Endothelial cell of umbilical vein (primary cell): ENCODE results near the gene CLSTN2. TPM values are rescaled to one million over a fixed set of nuclear protein-coding genes. Genes with fewer than 3 reads are reported as not detected.

Source experiments
- BruUV-seq: library from RNA; stranded (reverse); fragments of 400-500 nt; replicated peaks from 2 replicates; lab custom pipeline; 2021; lab: Mats Ljungman, UMichigan
- CTCF ChIA-PET: fragments of 300-600, 350-600 bp; sonication (Branson Sonifier 250); formaldehyde crosslinking; loops from one replicate; lab custom pipeline; 2021; ENCODE audit warnings: antibody characterized with exemption, inconsistent platforms; lab: Charles Lee
- POLR2A ChIA-PET: fragments of 300-600, 350-600 bp; sonication (Branson Sonifier 250); formaldehyde crosslinking; loops from one replicate; lab custom pipeline; 2021; ENCODE audit warnings: antibody characterized with exemption, inconsistent platforms; lab: Charles Lee
- DNase-seq: peaks from one replicate; pipeline ENCODE4 v3.0.0-alpha.2; 2011; ENCODE audit warnings: low read depth, low spot score
- FAIRE-seq: peaks from 2 replicates; lab custom pipeline; 2011; peaks lifted over from hg19 to GRCh38; lab: Jason Lieb, UNC
- H2AFZ ChIP-seq: 2 replicates; pipeline ENCODE4 v1.6.0; 2012; ENCODE audit warnings: low read depth, low read length, control low read depth, inconsistent platforms
- H3K27ac ChIP-seq: 2 replicates; pipeline ENCODE4 v1.5.1; 2011; ENCODE audit warnings: low read depth, mild to moderate bottlenecking, control low read depth, low read length, moderate library complexity; ENCODE audit not compliant: insufficient read depth
- H3K27me3 ChIP-seq, 2 experiments: 2 replicates each; pipeline versions ENCODE4 v1.6.0 to v1.6.1; 2011; ENCODE audit warnings: low read length in 2 of 2, mixed read lengths in 1 of 2; ENCODE audit not compliant: control insufficient read depth in 2 of 2, insufficient read depth in 2 of 2
- H3K36me3 ChIP-seq, 2 experiments: 2 replicates in 1 of 2; 3 replicates in 1 of 2; pipeline ENCODE4 v1.5.1; 2011; ENCODE audit warnings: low read length in 2 of 2, mild to moderate bottlenecking in 1 of 2, moderate library complexity in 1 of 2; ENCODE audit not compliant: control insufficient read depth in 2 of 2, insufficient read depth in 2 of 2; ENCODE audit errors: extremely low read depth in 1 of 2
- H3K4me1 ChIP-seq: 3 replicates; pipeline ENCODE4 v1.5.1; 2011; ENCODE audit warnings: mild to moderate bottlenecking, low read length; ENCODE audit not compliant: control insufficient read depth, insufficient read depth; ENCODE audit errors: extremely low read depth
- H3K4me2 ChIP-seq: 2 replicates; pipeline ENCODE4 v1.6.1; 2011; ENCODE audit warnings: low read length, control low read depth, mixed read lengths; ENCODE audit not compliant: insufficient read depth
- H3K4me3 ChIP-seq, 3 experiments: fragments of 200-600 bp in 1 of 3; sonication (generic), shearing (Covaris generic) in 1 of 3; replicated peaks in 1 of 3; 2 replicates each; pipeline ENCODE4 v1.5.1; 2011 to 2016; ENCODE audit warnings: control low read depth in 3 of 3, low read length in 3 of 3, mild to moderate bottlenecking in 2 of 3, inconsistent platforms in 1 of 3, low read depth in 1 of 3, moderate library complexity in 1 of 3; ENCODE audit not compliant: insufficient read depth in 1 of 3
- H3K79me2 ChIP-seq: 2 replicates; pipeline ENCODE4 v1.6.0; 2012; ENCODE audit warnings: low read length, inconsistent platforms; ENCODE audit not compliant: control insufficient read depth, insufficient read depth
- H3K9ac ChIP-seq: replicated peaks from 2 replicates; pipeline ENCODE3; 2011; ENCODE audit warnings: low read length, control low read depth; ENCODE audit not compliant: insufficient read depth; ENCODE audit errors: extremely low read depth
- H3K9me1 ChIP-seq: replicated peaks from 3 replicates; pipeline ENCODE4 v1.6.0; 2011; ENCODE audit warnings: mild to moderate bottlenecking, low read length; ENCODE audit not compliant: control insufficient read depth, insufficient read depth; ENCODE audit errors: extremely low read depth
- H3K9me3 ChIP-seq: replicated peaks from 2 replicates; pipeline ENCODE4 v1.5.1; 2012; ENCODE audit warnings: low read length, inconsistent platforms; ENCODE audit not compliant: control insufficient read depth, insufficient read depth
- H4K20me1 ChIP-seq: replicated peaks from 2 replicates; pipeline ENCODE3; 2011; ENCODE audit warnings: mild to moderate bottlenecking, low read length; ENCODE audit not compliant: control insufficient read depth, insufficient read depth; ENCODE audit errors: extremely low read depth
- FOS ChIP-seq: IDR thresholded peaks from 2 replicates; pipeline ENCODE4 v1.6.1; 2011; ENCODE audit warnings: mild to moderate bottlenecking, low read length, moderate library complexity, borderline replicate concordance; ENCODE audit not compliant: insufficient read depth
- GATA2 ChIP-seq: IDR thresholded peaks from 2 replicates; pipeline ENCODE4 v1.7.0; 2011; ENCODE audit warnings: low read depth, mild to moderate bottlenecking, moderate library complexity, mixed read lengths, low read length; ENCODE audit not compliant: insufficient read length, insufficient read depth
- MAX ChIP-seq: IDR thresholded peaks from 2 replicates; pipeline ENCODE4 v1.6.1; 2011; ENCODE audit not compliant: insufficient read depth, insufficient read length
- MYC ChIP-seq: IDR thresholded peaks from one replicate; pipeline ENCODE4 v1.6.1; 2011; ENCODE audit warnings: mild to moderate bottlenecking, low read depth, low read length
- POLR2A ChIP-seq: IDR thresholded peaks from 2 replicates; pipeline ENCODE4 v1.6.1; 2012; ENCODE audit warnings: low read depth, mild to moderate bottlenecking, control low read depth, low read length
- dilution Hi-C: fragments of 300-500 bp; cut with MboI; formaldehyde crosslinking; loops from one replicate; pipeline ENCODE4 v1.15.0; 2019; ENCODE audit warnings: low sequenced_read_pairs; ENCODE audit not compliant: extremely low pct_ligation_motif_present
- intact Hi-C: fragments of 100-400 bp; cut with micrococcal nuclease; formaldehyde crosslinking; loops from one replicate; pipeline ENCODE4 v1.10.0; 2022
- polyA plus RNA-seq, 4 experiments: library from polyadenylated mRNA; depleted of rRNA in 3 of 4; stranded (reverse) in 3 of 4; unstranded in 1 of 4; fragments of >200 nt; gene quantifications; 2 replicates each; pipeline versions ENCODE4 v1.2.1 to v1.2.3, GENCODE V29; 2011 to 2012; ENCODE audit warnings: missing spikeins in 1 of 4
- total RNA-seq: library from RNA; stranded (reverse); gene quantifications from 2 replicates; pipeline ENCODE4 v1.2.3, GENCODE V29; 2021

CLSTN2 gene
- total and polyA plus RNA-seq, 2 donors (not counting 3 experiments of a cell fraction or from before 2014, with no cell fraction given) = 0.26 to 0.38 TPM

- H3K36me3 ChIP-seq = no peaks in the 10 kb centered on the region
Observed at GRCh38 chr3:140343211-140344081, 408.5 kb downstream of the CLSTN2 start.

GRCh38 chr3:140344082-140344454 lies 409.1 kb downstream of the CLSTN2 start:
- intact Hi-C loops (no loop called here), dilution Hi-C loops (no loop called here)
- no peak for FAIRE-seq
- H2AFZ ChIP-seq = no peak overlapping the region
- no peaks in the 10 kb centered on the region for H3K36me3 ChIP-seq
- H3K27ac ChIP-seq = no peak overlapping the region
- H3K27me3 ChIP-seq = no peaks in the 10 kb centered on the region
- DNase-seq = no peak
- H3K4me1 ChIP-seq = no peaks in the 10 kb centered on the region
- H3K9ac ChIP-seq = no peak overlapping the region
- TF ChIP-seq GATA2 (no peak), MYC (no peak), POLR2A (no peak), MAX (no peak)
- no peaks in the 10 kb centered on the region for H4K20me1 ChIP-seq
- ChIA-PET CTCF (no interaction called here), POLR2A (no interaction called here)
- no peak overlapping the region for H3K4me3 ChIP-seq
- H3K4me2 ChIP-seq = no peak overlapping the region
- no peaks in the 10 kb centered on the region for H3K79me2 ChIP-seq
- H3K9me3 ChIP-seq = no peaks in the 10 kb centered on the region
- no TSS peak for BruUV-seq
- H3K9me1 ChIP-seq = no peaks in the 10 kb centered on the region

More at GRCh38 chr3:140343211-140344081, 408.5 kb downstream of the CLSTN2 start:
- Histone ChIP-seq H3K27ac (no peak overlapping the region), H4K20me1 (no peaks in the 10 kb centered on the region), H3K27me3 (no peaks in the 10 kb centered on the region), H3K79me2 (no peaks in the 10 kb centered on the region), H3K4me3 (no peak overlapping the region), H3K9me3 (no peaks in the 10 kb centered on the region), H3K9ac (no peak overlapping the region), H3K4me1 (no peaks in the 10 kb centered on the region), H3K4me2 (no peak overlapping the region), H2AFZ (no peak overlapping the region), H3K9me1 (no peaks in the 10 kb centered on the region)
- no TSS peak for BruUV-seq
- intact Hi-C loops = no loop called here
- ChIA-PET CTCF (no interaction called here), POLR2A (no interaction called here)
- dilution Hi-C loops = no loop called here
- no peak for DNase-seq
- FAIRE-seq = no peak
- TF ChIP-seq MAX (no peak), FOS (no peak), POLR2A (no peak)
